Measurements from ENCODE around the gene ZNF117. TPM values are rescaled to one million over a fixed set of nuclear protein-coding genes. Genes with fewer than 3 reads are reported as not detected.
A peak's percentile ranks its signal among the peaks of the same experiment; 100 is the strongest.

Gene ZNF117
- total RNA-seq (2011; cell fraction: chromatin; rRNA removed; ENCODE audit: low replicate concordance), result 13.4 and 57.5 TPM in 2 replicates
- total RNA-seq (2011; cell fraction: nucleolus; rRNA removed), result 6.2 and 10.7 TPM in 2 replicates
- total RNA-seq (2011; cell fraction: nucleoplasm; rRNA removed), result 23.7 and 38.9 TPM in 2 replicates
- total RNA-seq (2014; rRNA removed), result 6.3 and 6.7 TPM in 2 replicates
- total RNA-seq (2014; rRNA removed; fragmentation: Illumina TruSeq; extraction: Trizol), result 15.5 and 17.4 TPM in 2 replicates
- total RNA-seq (2015; rRNA removed; fragmentation: Illumina TruSeq; extraction: Trizol), result 16.4 and 18.9 TPM in 2 replicates
- total RNA-seq (2021), result 8.5 and 9.3 TPM in 2 replicates
- polyA plus RNA-seq (2011; rRNA removed), result 14.4 and 17.8 TPM in 2 replicates
- 0.88 and 2.7 TPM in 2 replicates for polyA plus RNA-seq (2011; cell fraction: cytosol; rRNA removed)
- 24.7 and 26.3 TPM in 2 replicates for polyA plus RNA-seq (2011; cell fraction: nucleus; rRNA removed)
- polyA plus RNA-seq (2012), result 7.3 and 50.4 TPM in 2 replicates
- 13.3 and 17.6 TPM in 2 replicates for polyA plus RNA-seq (2014; fragmentation: Illumina TruSeq; extraction: Trizol)
- polyA plus RNA-seq (2014; fragmentation: Nextera tagmentation; extraction: Ambion mirVana), result 1 to 10 TPM; 2.5 to 3.7 TPM
- polyA plus RNA-seq (2014; rRNA removed), result 12.8 and 14.1 TPM in 2 replicates
- 13.7 and 17.5 TPM in 2 replicates for polyA minus RNA-seq (2011; rRNA and poly(A)+ RNA removed)
- 2.5 and 3.2 TPM in 2 replicates for polyA minus RNA-seq (2011; cell fraction: cytosol; rRNA and poly(A)+ RNA removed)
- polyA minus RNA-seq (2011; cell fraction: nucleus; rRNA and poly(A)+ RNA removed), result 18.8 and 29.1 TPM in 2 replicates
- percentile 67 among the genes with signal in this experiment for Bru-seq, nascent RNA
- BruChase-seq, experiment 1, labeled RNA remaining after a 2-hour chase, result percentile 91 among the genes with signal in this experiment
- BruChase-seq, experiment 2, labeled RNA remaining after a 6-hour chase, result percentile 90 among the genes with signal in this experiment
- long read RNA-seq, experiment 1, full-length matches to known transcripts, result 1 of 15 reads
- long read RNA-seq, experiment 1, partial matches to known transcripts, result 0 of 15 reads
- long read RNA-seq, experiment 1, other reads (novel, unspliced or antisense), result 14 of 15 reads
- long read RNA-seq, experiment 2, partial matches to known transcripts, result 0 of 2 reads
- long read RNA-seq, experiment 2, other reads (novel, unspliced or antisense), result 2 of 2 reads
- long read RNA-seq, experiment 3, partial matches to known transcripts, result 0 of 2 reads
- long read RNA-seq, experiment 3, other reads (novel, unspliced or antisense), result 2 of 2 reads

GRCh38 chr7:64990936-64991335 lies at the start of gene ZNF117:
TSS of gene ZNF117 (minus strand) at chr7:64991036.
- FAIRE-seq (peak; percentile 46), DNase-seq (ENCODE audit: extremely low read depth in 1 of 4, low spot score in 3 of 4) (no peak), ATAC-seq (no peak)
- no peak within 1 kb of the TSS for H2AFZ ChIP-seq (ENCODE audit: low read depth, low read length)
- ChIA-PET CTCF (ENCODE audit: low intra/inter-chr PET ratio) (no interaction called here), POLR2A (interaction anchor here (1.1 kb wide), 1 partner anchor 9 kb away, joined by 3 read pairs; no protein-coding TSS in a partner anchor)
- no peak within 1 kb of the TSS for H3K9ac ChIP-seq (ENCODE audit: insufficient read depth in 1 of 2, low read depth in 2 of 2, low read length in 2 of 2)
- no peaks in the 10 kb centered on the region for H3K4me1 ChIP-seq (replicated peaks in 1 of 2; ENCODE audit: control insufficient read depth in 2 of 2, insufficient read depth in 2 of 2, low read length in 2 of 2)
- peaks cover 50% of the 10 kb centered on the region for H3K9me3 ChIP-seq (replicated peaks; ENCODE audit: control insufficient read depth, insufficient read depth, low read depth, low read length)
- H3K27ac ChIP-seq (ENCODE audit: extremely low read depth, low read depth, low read length), result no peak within 1 kb of the TSS
- WGBS (ENCODE audit: insufficient coverage, low coverage, missing lambda C conversion rate), result 66% methylated on average over 4 of the region's 4 CpGs
- no peaks in the 10 kb centered on the region for H3K79me2 ChIP-seq (ENCODE audit: control insufficient read depth, insufficient read depth, low read length)
- no peaks in the 10 kb centered on the region for H3K27me3 ChIP-seq (ENCODE audit: control insufficient read depth in 2 of 2, insufficient read depth in 2 of 2, low read length in 2 of 2)
- H3K36me3 ChIP-seq (ENCODE audit: control insufficient read depth, insufficient read depth, low read length), result peaks cover 14% of the 10 kb centered on the region
- no peaks in the 10 kb centered on the region for H4K20me1 ChIP-seq (replicated peaks; ENCODE audit: control insufficient read depth, insufficient read depth, low read length)
- in situ Hi-C loops (cut with MboI) (no loop called here), intact Hi-C loops (cut with micrococcal nuclease) (no loop called here)
- no peaks in the 10 kb centered on the region for H3K9me1 ChIP-seq (ENCODE audit: control insufficient read depth, insufficient read depth, low read length)
- BruUV-seq (replicated peaks), result no TSS peak
- H3K4me2 ChIP-seq (ENCODE audit: insufficient read depth, low read length), result no peak within 1 kb of the TSS
- no peak within 1 kb of the TSS for H3K4me3 ChIP-seq
- TF ChIP-seq KDM4B (IDR thresholded peaks at IDR 0.05; ENCODE audit: borderline replicate concordance in 2 of 2, low read depth in 1 of 2), result no peak
- TF ChIP-seq SREBF1 (IDR thresholded peaks at IDR 0.05; ENCODE audit: borderline replicate concordance, low read depth, low read length), result no peak
- TF ChIP-seq FOXP1 (CRISPR knock-in tag; IDR thresholded peaks at IDR 0.05), result no peak
- TF ChIP-seq ZNF639 (CRISPR knock-in tag; conservative IDR thresholded peaks at IDR 0.05 in 1 of 2, IDR thresholded peaks at IDR 0.05 in 1 of 2), result no peak
- no peak for TF ChIP-seq REST (IDR thresholded peaks at IDR 0.05; ENCODE audit: borderline replicate concordance)
- no peak for TF ChIP-seq REST (CRISPR knock-in tag; IDR thresholded peaks at IDR 0.05; ENCODE audit: low read depth)
- TF ChIP-seq ZNF253 (CRISPR knock-in tag; conservative IDR thresholded peaks at IDR 0.05), result no peak
- no peak for TF ChIP-seq PML (IDR thresholded peaks at IDR 0.05; ENCODE audit: low read length)

Measured in K562 (cell line).